HG03064 (cell line): Measurements from ENCODE around the gene PPARA.

Experiments
- ATAC-seq: cut with Tn5 transposase; IDR thresholded peaks from one replicate; pipeline ENCODE4 v1.9.1; 2021; ENCODE audit warnings: low read depth; ENCODE audit not compliant: unreplicated experiment

PPARA gene

GRCh38 chr22:46202897-46203600 lies 52.7 kb downstream of the PPARA start:
- no peak for ATAC-seq

- no peak for ATAC-seq
Observed at GRCh38 chr22:46203601-46203980, 53.3 kb downstream of the PPARA start.

- ATAC-seq, result no peak
Observed at GRCh38 chr22:46209262-46209661, 58.9 kb downstream of the PPARA start.

- no peak for ATAC-seq
Observed at GRCh38 chr22:46212195-46212594, 61.9 kb downstream of the PPARA start.

GRCh38 chr22:46213052-46213451 lies 62.7 kb downstream of the PPARA start:
- no peak for ATAC-seq

GRCh38 chr22:46214149-46214548 lies 63.8 kb downstream of the PPARA start:
- ATAC-seq, result no peak

GRCh38 chr22:46214616-46215015 lies 64.3 kb downstream of the PPARA start:
- ATAC-seq, result no peak

- no peak for ATAC-seq
Observed at GRCh38 chr22:46219636-46220035, 69.3 kb downstream of the PPARA start.

GRCh38 chr22:46220921-46221320 lies 70.6 kb downstream of the PPARA start:
- no peak for ATAC-seq

- ATAC-seq, result no peak
Observed at GRCh38 chr22:46224044-46224897, 73.9 kb downstream of the PPARA start.

- no peak for ATAC-seq
Observed at GRCh38 chr22:46224898-46225290, 74.6 kb downstream of the PPARA start.

GRCh38 chr22:46225631-46226030 lies 75.3 kb downstream of the PPARA start:
- ATAC-seq, result no peak

GRCh38 chr22:46226577-46226976 lies 76.3 kb downstream of the PPARA start:
- no peak for ATAC-seq

- no peak for ATAC-seq
Observed at GRCh38 chr22:46229701-46230100, 79.4 kb downstream of the PPARA start.

- no peak for ATAC-seq
Observed at GRCh38 chr22:46230262-46230901, 80.1 kb downstream of the PPARA start.

- no peak for ATAC-seq
Observed at GRCh38 chr22:46233231-46233630, 82.9 kb downstream of the PPARA start.

- ATAC-seq, result no peak
Observed at GRCh38 chr22:46234969-46235368, 84.6 kb downstream of the PPARA start.

GRCh38 chr22:46237453-46238124 lies 87.3 kb downstream of the PPARA start:
- ATAC-seq, result no peak

GRCh38 chr22:46238541-46238940 lies 88.2 kb downstream of the PPARA start:
- no peak for ATAC-seq

GRCh38 chr22:46239261-46240048 lies 89.1 kb downstream of the PPARA start:
- ATAC-seq, result no peak
